ENCODE measurements around the gene TIMP3. TPM values are rescaled to one million over a fixed set of nuclear protein-coding genes. Genes with fewer than 3 reads are reported as not detected.

Gene TIMP3
- total and polyA plus RNA-seq, 2 donors (not counting 3 experiments of a cell fraction or from before 2014, with no cell fraction given): 0.22 to 2.0 TPM

- DNase-seq (ENCODE audit: low read depth, low spot score) (no peak), FAIRE-seq (no peak)
- dilution Hi-C loops (cut with MboI; ENCODE audit: extremely low pct_ligation_motif_present, low sequenced_read_pairs): no loop called here
- Histone ChIP-seq H3K27ac (ENCODE audit: insufficient read depth, low read depth, low read length) (no peak overlapping the region), H3K27me3 (ENCODE audit: control insufficient read depth in 2 of 2, insufficient read depth in 2 of 2, low read length in 2 of 2) (no peaks in the 10 kb centered on the region), H2AFZ (ENCODE audit: low read depth, low read length) (no peak overlapping the region), H3K4me2 (ENCODE audit: insufficient read depth, low read length) (no peak overlapping the region), H3K4me3 (replicated peaks in 1 of 3; ENCODE audit: insufficient read depth in 1 of 3, low read depth in 1 of 3, low read length in 3 of 3) (no peak overlapping the region), H3K9ac (replicated peaks; ENCODE audit: extremely low read depth, insufficient read depth, low read length) (no peak overlapping the region), H3K9me1 (replicated peaks; ENCODE audit: control insufficient read depth, extremely low read depth, insufficient read depth, low read length) (no peaks in the 10 kb centered on the region), H4K20me1 (replicated peaks; ENCODE audit: control insufficient read depth, extremely low read depth, insufficient read depth, low read length) (no peaks in the 10 kb centered on the region), H3K36me3 (ENCODE audit: control insufficient read depth in 2 of 2, extremely low read depth in 1 of 2, insufficient read depth in 2 of 2, low read length in 2 of 2) (no peaks in the 10 kb centered on the region), H3K79me2 (ENCODE audit: control insufficient read depth, insufficient read depth, low read length) (no peaks in the 10 kb centered on the region), H3K9me3 (replicated peaks; ENCODE audit: control insufficient read depth, insufficient read depth, low read length) (no peaks in the 10 kb centered on the region), H3K4me1 (ENCODE audit: control insufficient read depth, extremely low read depth, insufficient read depth, low read length) (no peaks in the 10 kb centered on the region)
- BruUV-seq (replicated peaks): no TSS peak
- POLR2A ChIA-PET: no interaction called here
- intact Hi-C loops (cut with micrococcal nuclease): loop anchor here (1.0 kb wide), 1 partner anchor 46 kb away; no protein-coding TSS in a partner anchor
- TF ChIP-seq MAX (IDR thresholded peaks at IDR 0.05; ENCODE audit: insufficient read depth, insufficient read length): no peak
- TF ChIP-seq EZH2 (IDR thresholded peaks at IDR 0.05; ENCODE audit: borderline replicate concordance, low read depth, low read length, severe bottlenecking): no peak
- TF ChIP-seq MYC (IDR thresholded peaks at IDR 0.05; ENCODE audit: low read depth, low read length): no peak
- TF ChIP-seq, protein P1, sequence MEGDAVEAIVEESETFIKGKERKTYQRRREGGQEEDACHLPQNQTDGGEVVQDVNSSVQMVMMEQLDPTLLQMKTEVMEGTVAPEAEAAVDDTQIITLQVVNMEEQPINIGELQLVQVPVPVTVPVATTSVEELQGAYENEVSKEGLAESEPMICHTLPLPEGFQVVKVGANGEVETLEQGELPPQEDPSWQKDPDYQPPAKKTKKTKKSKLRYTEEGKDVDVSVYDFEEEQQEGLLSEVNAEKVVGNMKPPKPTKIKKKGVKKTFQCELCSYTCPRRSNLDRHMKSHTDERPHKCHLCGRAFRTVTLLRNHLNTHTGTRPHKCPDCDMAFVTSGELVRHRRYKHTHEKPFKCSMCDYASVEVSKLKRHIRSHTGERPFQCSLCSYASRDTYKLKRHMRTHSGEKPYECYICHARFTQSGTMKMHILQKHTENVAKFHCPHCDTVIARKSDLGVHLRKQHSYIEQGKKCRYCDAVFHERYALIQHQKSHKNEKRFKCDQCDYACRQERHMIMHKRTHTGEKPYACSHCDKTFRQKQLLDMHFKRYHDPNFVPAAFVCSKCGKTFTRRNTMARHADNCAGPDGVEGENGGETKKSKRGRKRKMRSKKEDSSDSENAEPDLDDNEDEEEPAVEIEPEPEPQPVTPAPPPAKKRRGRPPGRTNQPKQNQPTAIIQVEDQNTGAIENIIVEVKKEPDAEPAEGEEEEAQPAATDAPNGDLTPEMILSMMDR (IDR thresholded peaks at IDR 0.05; ENCODE audit: extremely low read depth in 1 of 2, insufficient read depth in 1 of 2, low read depth in 1 of 2, low read length in 2 of 2): no peak
- TF ChIP-seq POLR2AphosphoS5 (IDR thresholded peaks at IDR 0.05; ENCODE audit: insufficient read depth, low read depth, low read length): no peak
- TF ChIP-seq JUN (IDR thresholded peaks at IDR 0.05; ENCODE audit: borderline replicate concordance, insufficient read depth, insufficient read length, low read depth): no peak
- no peak for TF ChIP-seq POLR2A (IDR thresholded peaks at IDR 0.05; ENCODE audit: low read depth, low read length)
- no peak for TF ChIP-seq GATA2 (IDR thresholded peaks at IDR 0.05; ENCODE audit: insufficient read depth, insufficient read length, low read depth, low read length)
- CTCF ChIA-PET: no interaction called here
These were observed 37.0 kb upstream of the TIMP3 start for GRCh38 chr22:32764330-32765131.
